ENCODE data around the gene SLC26A9.

SLC26A9 gene

DNA sequence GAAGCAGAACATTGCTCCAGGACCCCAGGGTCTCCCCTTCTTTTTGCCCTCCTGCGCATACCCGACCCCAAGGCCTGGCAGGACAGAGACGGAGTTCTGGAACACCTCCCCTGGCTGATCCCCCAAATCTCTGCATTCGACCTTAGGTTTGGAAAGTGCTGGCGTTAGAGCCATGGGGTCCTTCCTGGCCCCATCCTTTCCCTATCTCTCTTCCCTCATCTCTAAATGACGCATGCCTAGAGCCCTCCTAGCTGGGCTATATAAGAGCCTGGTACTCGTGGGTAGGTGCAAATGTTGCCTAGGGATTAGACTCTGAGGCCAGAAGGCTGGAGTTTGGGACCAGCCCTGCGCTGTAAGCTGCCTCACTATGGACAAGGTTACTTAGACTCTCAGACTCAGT is 16.6 kb downstream of the SLC26A9 start:
- no peak for DNase-seq (ENCODE audit: low read depth)
- TF ChIP-seq, protein P1, sequence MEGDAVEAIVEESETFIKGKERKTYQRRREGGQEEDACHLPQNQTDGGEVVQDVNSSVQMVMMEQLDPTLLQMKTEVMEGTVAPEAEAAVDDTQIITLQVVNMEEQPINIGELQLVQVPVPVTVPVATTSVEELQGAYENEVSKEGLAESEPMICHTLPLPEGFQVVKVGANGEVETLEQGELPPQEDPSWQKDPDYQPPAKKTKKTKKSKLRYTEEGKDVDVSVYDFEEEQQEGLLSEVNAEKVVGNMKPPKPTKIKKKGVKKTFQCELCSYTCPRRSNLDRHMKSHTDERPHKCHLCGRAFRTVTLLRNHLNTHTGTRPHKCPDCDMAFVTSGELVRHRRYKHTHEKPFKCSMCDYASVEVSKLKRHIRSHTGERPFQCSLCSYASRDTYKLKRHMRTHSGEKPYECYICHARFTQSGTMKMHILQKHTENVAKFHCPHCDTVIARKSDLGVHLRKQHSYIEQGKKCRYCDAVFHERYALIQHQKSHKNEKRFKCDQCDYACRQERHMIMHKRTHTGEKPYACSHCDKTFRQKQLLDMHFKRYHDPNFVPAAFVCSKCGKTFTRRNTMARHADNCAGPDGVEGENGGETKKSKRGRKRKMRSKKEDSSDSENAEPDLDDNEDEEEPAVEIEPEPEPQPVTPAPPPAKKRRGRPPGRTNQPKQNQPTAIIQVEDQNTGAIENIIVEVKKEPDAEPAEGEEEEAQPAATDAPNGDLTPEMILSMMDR (conservative IDR thresholded peaks at IDR 0.05; ENCODE audit: control insufficient read depth, insufficient read depth, low read depth, low read length), result no peak
- H3K4me3 ChIP-seq (ENCODE audit: control insufficient read depth, low read depth, low read length), result no peak overlapping the region

DNA sequence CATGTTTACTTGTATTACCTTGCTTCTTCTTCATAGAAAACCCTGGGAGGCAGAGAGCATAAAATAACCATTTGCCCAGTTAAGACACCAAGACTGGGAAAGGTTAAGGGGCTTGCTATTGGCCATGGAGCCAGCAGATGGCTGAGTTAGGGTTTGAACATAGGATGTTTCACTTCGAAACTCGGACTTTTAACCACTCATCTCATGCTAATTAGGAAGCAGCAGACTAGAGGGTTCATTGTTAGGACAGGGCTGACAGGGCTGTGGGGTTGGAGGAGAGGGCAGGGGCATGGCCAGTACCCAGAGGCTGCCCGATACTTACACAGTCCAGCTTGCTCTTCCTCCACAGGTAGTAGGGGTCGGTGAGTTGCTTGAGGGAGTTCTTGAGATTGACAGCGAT is 17.0 kb downstream of the SLC26A9 start:
- TF ChIP-seq, protein P1 (conservative IDR thresholded peaks at IDR 0.05; ENCODE audit: control insufficient read depth, insufficient read depth, low read depth, low read length), result no peak
- no peak for DNase-seq (ENCODE audit: low read depth)
- H3K4me3 ChIP-seq (ENCODE audit: control insufficient read depth, low read depth, low read length), result no peak overlapping the region

DNA sequence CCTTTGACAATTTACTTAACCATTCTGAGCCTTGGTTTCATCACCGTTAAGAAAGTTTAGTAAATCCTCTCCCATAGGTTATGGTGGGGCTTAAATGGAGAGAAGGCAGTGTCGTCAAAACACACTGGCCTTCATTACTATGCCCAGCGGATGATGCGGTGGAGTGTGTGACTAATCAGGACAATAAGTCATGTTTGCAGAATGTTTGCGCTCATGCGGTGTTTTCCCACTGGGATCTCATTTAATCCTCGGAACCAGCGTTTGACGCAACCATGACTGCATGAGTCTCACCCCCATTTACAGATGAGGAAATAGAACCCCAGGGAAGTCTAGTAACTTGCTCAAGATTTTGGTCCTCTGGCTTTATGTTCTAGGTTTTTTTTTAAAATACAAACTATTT is 17.5 kb downstream of the SLC26A9 start:
- TF ChIP-seq, protein P1 (conservative IDR thresholded peaks at IDR 0.05; ENCODE audit: control insufficient read depth, insufficient read depth, low read depth, low read length), result no peak
- H3K4me3 ChIP-seq (ENCODE audit: control insufficient read depth, low read depth, low read length), result no peak overlapping the region
- DNase-seq (ENCODE audit: low read depth), result peak; percentile 99

DNA sequence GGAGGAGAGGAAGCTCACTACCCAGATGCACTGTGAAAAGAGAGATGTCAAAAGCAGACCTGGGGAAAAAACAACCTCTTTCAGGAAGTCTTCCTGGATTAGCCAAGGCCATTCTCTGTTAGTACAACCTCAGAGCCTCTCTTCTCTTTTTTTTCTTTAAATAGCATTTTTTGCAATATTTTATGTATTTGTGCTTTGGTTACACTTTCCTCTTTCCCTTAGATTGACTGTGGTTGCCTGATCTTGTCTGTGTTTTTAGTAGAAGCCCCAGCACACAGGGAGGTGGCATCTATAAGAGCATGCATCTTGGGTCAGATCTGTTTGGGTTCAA is 18.8 kb downstream of the SLC26A9 start:
- DNase-seq (ENCODE audit: low read depth), result no peak
- H3K4me3 ChIP-seq (ENCODE audit: control insufficient read depth, low read depth, low read length), result no peak overlapping the region
- TF ChIP-seq, protein P1 (conservative IDR thresholded peaks at IDR 0.05; ENCODE audit: control insufficient read depth, insufficient read depth, low read depth, low read length), result no peak

DNA sequence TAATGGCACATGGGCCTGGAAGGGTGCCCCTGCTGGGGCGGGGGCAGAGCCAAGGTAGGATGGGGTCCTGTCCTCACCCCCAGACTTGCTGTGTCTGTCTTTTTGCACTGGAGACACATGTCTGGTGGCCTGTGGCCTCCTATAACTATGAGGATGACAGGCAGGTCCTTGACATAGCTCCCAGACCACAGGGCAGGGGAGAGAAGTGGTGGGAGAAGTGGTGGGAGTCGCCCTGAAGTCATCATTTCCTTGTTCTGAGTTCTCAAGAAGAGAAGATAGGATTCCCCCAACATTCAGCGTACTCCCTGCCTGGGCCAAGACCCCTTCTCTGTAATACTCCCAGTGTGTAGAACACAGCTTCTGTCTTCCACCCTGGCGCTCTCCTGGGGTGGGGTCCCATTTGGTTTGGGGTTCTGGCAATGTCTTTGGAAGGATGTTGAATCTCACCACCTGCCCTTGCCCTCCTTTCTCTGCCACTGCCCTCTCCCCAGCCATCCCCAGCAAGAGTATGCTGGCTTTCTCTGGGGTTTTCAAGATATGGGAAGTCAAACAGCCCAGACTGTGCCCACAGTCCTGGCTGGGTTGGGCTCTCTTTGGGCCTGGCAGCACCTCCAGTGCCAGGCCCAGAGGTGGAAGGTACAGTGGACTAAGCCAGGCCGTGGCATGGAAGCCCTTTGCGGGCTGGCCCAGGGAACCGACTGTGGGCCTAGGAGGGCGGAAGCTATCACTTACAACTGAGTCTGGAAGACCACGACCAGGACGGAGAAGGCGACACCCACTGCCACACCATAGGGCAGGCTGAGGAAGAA is 19.4 kb downstream of the SLC26A9 start:
- no peak for DNase-seq (ENCODE audit: low read depth)
- H3K4me3 ChIP-seq (ENCODE audit: control insufficient read depth, low read depth, low read length), result no peak overlapping the region
- TF ChIP-seq, protein P1 (conservative IDR thresholded peaks at IDR 0.05; ENCODE audit: control insufficient read depth, insufficient read depth, low read depth, low read length), result no peak

DNA sequence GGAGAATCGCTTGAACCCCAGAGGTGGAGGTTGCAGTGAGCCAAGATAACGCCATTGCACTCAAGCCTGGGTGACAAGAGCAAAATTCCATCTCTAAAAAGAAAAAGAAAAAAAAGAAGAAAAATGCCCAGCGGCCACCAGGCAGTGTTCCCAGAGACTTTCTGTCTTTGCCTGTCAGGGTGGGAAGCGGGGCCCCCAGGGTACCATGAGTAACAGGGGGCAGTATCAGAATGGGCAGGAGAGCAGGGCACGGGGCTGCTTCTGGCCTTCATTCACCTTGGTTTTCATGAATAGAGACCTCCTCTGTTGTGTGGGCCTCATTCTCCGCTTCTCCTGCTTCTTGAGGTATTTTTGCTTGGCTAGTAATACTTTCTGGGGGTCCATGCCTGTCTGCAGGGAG is 20.4 kb downstream of the SLC26A9 start:
- H3K4me3 ChIP-seq (ENCODE audit: control insufficient read depth, low read depth, low read length), result no peak overlapping the region
- no peak for DNase-seq (ENCODE audit: low read depth)
- TF ChIP-seq, protein P1 (conservative IDR thresholded peaks at IDR 0.05; ENCODE audit: control insufficient read depth, insufficient read depth, low read depth, low read length), result no peak

All from fibroblast of mammary gland (primary cell).